GM12801 (cell line): ENCODE measurements around the gene RGR.

Experiments
- CTCF ChIP-seq: IDR thresholded peaks from one replicate; pipeline ENCODE4 v1.5.1; 2011; ENCODE audit warnings: control low read depth; ENCODE audit not compliant: insufficient read length; ENCODE audit errors: extremely low read depth

RGR gene

GRCh38 chr10:84302223-84302622, 57.4 kb downstream of the RGR start:
- TF ChIP-seq CTCF, result no peak

DNA sequence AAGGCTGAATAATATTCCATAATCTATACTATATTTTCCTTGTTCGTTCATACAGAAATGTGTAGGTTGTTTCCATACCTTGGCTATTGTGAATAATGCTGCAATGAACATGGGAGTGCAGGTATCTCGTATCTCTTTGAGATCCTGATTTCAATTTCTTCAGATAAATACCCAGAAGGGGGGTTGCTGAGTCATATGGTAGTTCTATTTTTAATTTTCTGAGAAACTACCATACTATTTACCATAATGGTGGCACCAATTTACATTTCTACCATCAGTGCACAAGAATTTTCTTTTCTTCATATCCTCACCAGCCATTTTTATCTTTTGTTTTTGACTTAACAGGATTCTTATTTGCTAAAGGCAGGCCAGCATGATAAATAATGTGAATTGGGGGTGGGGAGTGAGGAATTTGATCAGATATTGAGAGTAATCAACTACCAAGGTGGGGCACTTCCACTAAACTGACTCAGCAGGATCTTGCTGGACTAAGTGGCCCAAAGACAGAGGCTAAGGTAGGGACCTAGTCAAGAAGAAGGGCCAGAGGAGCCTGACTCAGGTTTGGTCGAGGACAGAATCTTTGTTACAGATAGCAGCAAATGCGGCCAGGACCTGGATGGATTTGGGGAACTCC, 62.0 kb downstream of the RGR start:
- TF ChIP-seq CTCF, result no peak

DNA sequence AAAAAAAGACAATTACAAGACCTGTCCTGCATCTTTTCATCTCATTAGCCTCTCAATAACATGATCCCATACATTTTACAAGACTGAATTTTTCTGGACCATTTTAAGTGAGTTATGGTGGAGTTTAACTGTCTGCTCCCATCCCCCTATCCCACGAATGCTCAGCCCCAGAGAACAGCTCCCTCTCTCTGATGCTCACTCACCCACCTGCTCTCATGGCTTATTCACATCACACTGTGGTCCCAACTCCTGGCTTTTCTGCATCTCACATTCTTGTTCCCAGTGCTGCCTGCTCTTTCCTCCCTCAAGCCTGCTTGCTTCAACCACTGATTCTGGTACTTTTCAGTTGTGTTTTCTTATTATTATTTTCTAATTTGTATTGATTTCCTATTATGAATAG, 63.2 kb downstream of the RGR start:
- no peak for TF ChIP-seq CTCF

DNA sequence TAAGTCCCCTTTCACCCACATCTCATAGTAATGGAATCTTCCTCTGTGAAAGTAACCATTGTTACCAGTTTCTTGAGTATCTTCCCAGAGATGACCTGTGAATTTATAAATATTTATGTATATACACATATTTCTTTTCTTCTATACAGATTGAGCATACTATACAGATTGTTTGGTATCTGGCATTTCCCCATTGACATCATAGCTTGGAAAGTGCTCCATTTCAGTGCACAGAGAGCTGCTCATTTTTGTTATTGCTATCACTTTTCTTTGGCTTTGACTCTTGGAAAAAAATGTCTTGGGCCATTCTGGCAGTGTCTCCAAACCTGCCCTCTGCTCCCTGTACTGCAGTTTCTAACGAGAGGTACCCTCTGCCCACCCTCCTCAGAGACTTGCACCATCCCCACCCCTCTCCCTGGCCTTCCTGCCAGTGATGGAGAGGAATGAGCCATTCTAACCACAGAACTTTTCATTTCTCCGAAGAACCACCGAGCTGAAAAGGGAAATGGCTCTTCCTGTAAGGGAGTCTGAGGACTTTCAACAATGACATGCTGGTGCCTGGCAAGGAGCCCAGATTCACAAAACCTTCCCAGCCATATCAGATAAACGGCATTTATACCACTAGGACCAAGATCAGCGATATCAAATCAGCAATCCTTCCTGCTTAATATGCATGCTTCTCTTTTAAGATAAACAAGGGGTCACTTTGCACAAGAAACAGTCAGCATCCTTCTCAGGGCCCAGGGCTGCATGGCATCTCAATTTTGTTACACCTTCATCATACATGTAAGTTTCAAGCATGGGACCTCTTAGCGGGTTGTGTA, 63.8 kb downstream of the RGR start:
- TF ChIP-seq CTCF, result no peak
